ENCODE data around the gene GRHPR.

- no peak for TF ChIP-seq GATA2 (IDR thresholded peaks at IDR 0.05; ENCODE audit: low read depth, low read length)
- no peak for TF ChIP-seq GATA3 (IDR thresholded peaks at IDR 0.05; ENCODE audit: low read depth, low read length)
Measured at GRCh38 chr9:37428345-37428744, 5.8 kb downstream of the GRHPR start.
